Activated T-cell treated with anti-CD3 and anti-CD28 coated beads for 24 hours (primary cell): Measurements from ENCODE around the gene ONECUT3.

Source experiments
- DNase-seq: peaks from one replicate; pipeline ENCODE4 v3.0.0-alpha.2; 2020; ENCODE audit warnings: low read depth

ONECUT3 gene

GRCh38 chr19:1768248-1768647 lies 14.9 kb downstream of the ONECUT3 start:
- DNase-seq, result no peak

GRCh38 chr19:1768918-1769644 lies 15.8 kb downstream of the ONECUT3 start:
- no peak for DNase-seq

- no peak for DNase-seq
These were observed 16.3 kb downstream of the ONECUT3 start for GRCh38 chr19:1769645-1769985.

- no peak for DNase-seq
These were observed 17.7 kb downstream of the ONECUT3 start for GRCh38 chr19:1770866-1771576.

- no peak for DNase-seq
These were observed 19.9 kb downstream of the ONECUT3 start for GRCh38 chr19:1773184-1773583.

- no peak for DNase-seq
These were observed 21.9 kb downstream of the ONECUT3 start for GRCh38 chr19:1774989-1775772.

GRCh38 chr19:1775951-1776605 lies 22.8 kb downstream of the ONECUT3 start:
- DNase-seq, result no peak

GRCh38 chr19:1776606-1777147 lies 23.4 kb downstream of the ONECUT3 start:
- DNase-seq, result no peak

GRCh38 chr19:1777149-1777548 lies 23.8 kb downstream of the ONECUT3 start:
- DNase-seq, result no peak

GRCh38 chr19:1779574-1779973 lies 26.3 kb downstream of the ONECUT3 start:
- DNase-seq, result no peak

GRCh38 chr19:1780272-1780958 lies 27.1 kb downstream of the ONECUT3 start:
- no peak for DNase-seq

- DNase-seq, result no peak
These were observed 29.2 kb downstream of the ONECUT3 start for GRCh38 chr19:1782521-1782920.

- no peak for DNase-seq
These were observed 30.0 kb downstream of the ONECUT3 start for GRCh38 chr19:1783354-1783753.

- DNase-seq, result no peak
These were observed 30.6 kb downstream of the ONECUT3 start for GRCh38 chr19:1783874-1784273.

- no peak for DNase-seq
These were observed 32.0 kb downstream of the ONECUT3 start for GRCh38 chr19:1785310-1785709.

- no peak for DNase-seq
These were observed 33.4 kb downstream of the ONECUT3 start for GRCh38 chr19:1786668-1787067.

- no peak for DNase-seq
These were observed 33.8 kb downstream of the ONECUT3 start for GRCh38 chr19:1787116-1787515.

GRCh38 chr19:1789261-1790041 lies 36.1 kb downstream of the ONECUT3 start:
- no peak for DNase-seq

GRCh38 chr19:1790054-1790792 lies 36.9 kb downstream of the ONECUT3 start:
- no peak for DNase-seq

- no peak for DNase-seq
These were observed 38.6 kb downstream of the ONECUT3 start for GRCh38 chr19:1791879-1792278.
